Thyroid gland (tissue), 4 donors: ENCODE measurements around the gene HMCN2.

Experiments used
- CTCF ChIP-seq, 6 experiments: fragments of 200-600 bp in 3 of 6; fragments of 450-650 bp in 3 of 6; sonication (generic) in 3 of 6; IDR thresholded peaks; one replicate each; pipeline ENCODE4 v1.5.1; 2016 to 2019; ENCODE audit warnings: antibody characterized with exemption in 6 of 6, mild to moderate bottlenecking in 2 of 6, inconsistent platforms in 1 of 6, moderate library complexity in 1 of 6
- POLR2A ChIP-seq, 2 donors: fragments of 450-650 bp; IDR thresholded peaks; one replicate each; pipeline ENCODE4 v1.6.1; 2017; ENCODE audit warnings: antibody characterized with exemption in 2 of 2, mild to moderate bottlenecking in 2 of 2, moderate library complexity in 1 of 2

GRCh38 chr9:130419521-130420035 is 154.0 kb downstream of the HMCN2 start:
- TF ChIP-seq CTCF (IDR thresholded peaks at IDR 0.05) (no peak), POLR2A (IDR thresholded peaks at IDR 0.05) (no peak)
